IMR-90 (cell line): ENCODE measurements around the gene CDH2. TPM values are rescaled to one million over a fixed set of nuclear protein-coding genes. Genes with fewer than 3 reads are reported as not detected.

Experiments
- ATAC-seq: fragments of 200-7000 bp; cut with Tn5 transposase; 2 replicates; pipeline ENCODE4 v1.9.1; 2020; ENCODE audit warnings: low read depth, mild to moderate bottlenecking, moderate library complexity
- BruUV-seq: library from RNA; stranded (reverse); fragments of 400-500 nt; replicated peaks from 2 replicates; lab custom pipeline; 2021; lab: Mats Ljungman, UMichigan
- CTCF ChIA-PET: fragments of 300-600 bp; formaldehyde crosslinking; extraction: SDS; loops from one replicate; lab custom pipeline; 2021; ENCODE audit warnings: antibody characterized with exemption; lab: Yijun Ruan, JAX
- POLR2A ChIA-PET: fragments of 300-600 bp; sonication (Branson Sonifier 250); formaldehyde crosslinking; loops from one replicate; lab custom pipeline; 2022; ENCODE audit warnings: antibody characterized with exemption; ENCODE audit not compliant: unreplicated experiment; lab: Charles Lee
- DNase-seq: peaks from one replicate; pipeline ENCODE4 v3.0.0; 2013
- H2AFZ ChIP-seq: replicated peaks from 2 replicates; pipeline ENCODE3; 2013; ENCODE audit warnings: low read length, mild to moderate bottlenecking; ENCODE audit not compliant: poor library complexity
- H2AK5ac ChIP-seq: 2 replicates; pipeline ENCODE4 v1.6.1; 2013; ENCODE audit warnings: low read depth, low read length, inconsistent platforms
- H2AK9ac ChIP-seq: replicated peaks from 2 replicates; pipeline ENCODE3; 2013; ENCODE audit warnings: mild to moderate bottlenecking, low read depth, low read length, moderate library complexity; ENCODE audit not compliant: poor library complexity
- H2BK120ac ChIP-seq: 2 replicates; pipeline ENCODE4 v1.6.1; 2013; ENCODE audit warnings: low read depth, low read length, inconsistent platforms
- H2BK15ac ChIP-seq: 3 replicates; pipeline ENCODE4 v1.6.1; 2013; ENCODE audit warnings: low read depth, low read length, inconsistent platforms
- H2BK20ac ChIP-seq: 2 replicates; pipeline ENCODE4 v1.6.1; 2013; ENCODE audit warnings: low read depth, mild to moderate bottlenecking, inconsistent platforms, low read length, moderate library complexity
- H2BK5ac ChIP-seq: 2 replicates; pipeline ENCODE4 v1.6.1; 2013; ENCODE audit warnings: mild to moderate bottlenecking, low read depth, low read length, inconsistent platforms; ENCODE audit not compliant: poor library complexity, severe bottlenecking
- H3K14ac ChIP-seq: replicated peaks from 2 replicates; pipeline ENCODE4 v1.6.1; 2013; ENCODE audit warnings: low read depth, low read length, inconsistent platforms
- H3K18ac ChIP-seq: 2 replicates; pipeline ENCODE4 v1.6.1; 2013; ENCODE audit warnings: low read depth, low read length, control low read depth
- H3K23ac ChIP-seq: 2 replicates; pipeline ENCODE4 v1.6.1; 2013; ENCODE audit warnings: low read depth, low read length, inconsistent platforms
- H3K27ac ChIP-seq: 2 replicates; pipeline ENCODE4 v1.5.1; 2013; ENCODE audit warnings: mild to moderate bottlenecking, control low read depth, low read length; ENCODE audit not compliant: insufficient read depth
- H3K27me3 ChIP-seq: 2 replicates; pipeline ENCODE4 v1.6.1; 2013; ENCODE audit warnings: low read length; ENCODE audit not compliant: control insufficient read depth, insufficient read depth
- H3K36me3 ChIP-seq: 2 replicates; pipeline ENCODE4 v1.6.1; 2013; ENCODE audit warnings: low read length, mixed read lengths; ENCODE audit not compliant: control insufficient read depth, insufficient read depth
- H3K4ac ChIP-seq: 2 replicates; pipeline ENCODE4 v1.6.1; 2013; ENCODE audit warnings: low read depth, low read length, inconsistent platforms
- H3K4me1 ChIP-seq: 2 replicates; pipeline ENCODE4 v1.6.1; 2013; ENCODE audit warnings: low read length, mixed read lengths; ENCODE audit not compliant: control insufficient read depth, insufficient read depth
- H3K4me2 ChIP-seq: 2 replicates; pipeline ENCODE4 v1.6.1; 2013; ENCODE audit warnings: low read depth, mild to moderate bottlenecking, control low read depth, low read length, moderate library complexity
- H3K4me3 ChIP-seq: 2 replicates; pipeline ENCODE4 v1.5.1; 2013; ENCODE audit warnings: low read depth, mild to moderate bottlenecking, control low read depth, low read length, moderate library complexity; ENCODE audit not compliant: insufficient read depth
- H3K56ac ChIP-seq: 2 replicates; pipeline ENCODE4 v1.6.1; 2013; ENCODE audit warnings: low read length, inconsistent platforms; ENCODE audit not compliant: insufficient read depth; ENCODE audit errors: extremely low read depth
- H3K79me1 ChIP-seq, 2 experiments: 2 replicates each; pipeline ENCODE4 v1.6.1; 2013; ENCODE audit warnings: low read length in 2 of 2, inconsistent platforms in 1 of 2, low read depth in 1 of 2
- H3K9ac ChIP-seq: 2 replicates; pipeline ENCODE4 v1.6.1; 2013; ENCODE audit warnings: low read depth, low read length, control low read depth
- H3K9me1 ChIP-seq: 2 replicates; pipeline ENCODE4 v1.6.1; 2013; ENCODE audit warnings: low read length, inconsistent platforms; ENCODE audit not compliant: insufficient read depth
- H3K9me3 ChIP-seq: 2 replicates; pipeline ENCODE4 v1.6.1; 2013; ENCODE audit warnings: low read length; ENCODE audit not compliant: control insufficient read depth, insufficient read depth
- H4K20me1 ChIP-seq: 2 replicates; pipeline ENCODE4 v1.6.1; 2013; ENCODE audit warnings: low read length, inconsistent platforms; ENCODE audit not compliant: insufficient read depth
- H4K5ac ChIP-seq: 2 replicates; pipeline ENCODE4 v1.6.1; 2013; ENCODE audit warnings: mild to moderate bottlenecking, low read depth, low read length, control low read depth
- H4K8ac ChIP-seq, 2 experiments: 2 replicates each; pipeline ENCODE4 v1.6.1; 2013; ENCODE audit warnings: low read depth in 2 of 2, low read length in 2 of 2, control low read depth in 1 of 2, inconsistent platforms in 1 of 2
- H4K91ac ChIP-seq: 2 replicates; pipeline ENCODE4 v1.6.1; 2013; ENCODE audit warnings: low read depth, low read length, inconsistent platforms; ENCODE audit not compliant: insufficient read depth
- MAFK ChIP-seq: IDR thresholded peaks from 2 replicates; pipeline ENCODE4 v1.6.1; 2012; ENCODE audit warnings: low read depth, low read length, improper control_type of control experiment
- SMC3 ChIP-seq: fragments of 150-350 bp; IDR thresholded peaks from 2 replicates; pipeline ENCODE4 v1.6.1; 2016; ENCODE audit warnings: low read depth, mild to moderate bottlenecking, antibody characterized with exemption, low read length, moderate library complexity
- WGBS, 2 experiments: methylation state at CpG; one replicate each; pipeline versions ENCODE4 v1.1.5 to v1.1.7; 2013; ENCODE audit warnings: missing lambda C conversion rate in 2 of 2; ENCODE audit not compliant: insufficient read length in 1 of 2; ENCODE audit errors: extremely low coverage in 2 of 2; 5-methylcytosine and 5-hydroxymethylcytosine counted together
- dilution Hi-C: fragments of 300-500 bp; cut with HindIII; formaldehyde crosslinking; loops from one replicate; pipeline ENCODE4 v1.14.3; 2018; ENCODE audit warnings: low sequenced_read_pairs; ENCODE audit not compliant: unreplicated experiment
- in situ Hi-C: fragments of 300-500 bp; cut with MboI; formaldehyde crosslinking; loops from 3 replicates; pipeline ENCODE4 v1.14.3; 2019; ENCODE audit warnings: low sequenced_read_pairs, inconsistent platforms, mixed read lengths
- intact Hi-C: fragments of 100-400 bp; cut with micrococcal nuclease; formaldehyde crosslinking; loops from 2 replicates; pipeline ENCODE4 v1.10.0; 2022
- polyA plus RNA-seq, 3 experiments: library from polyadenylated mRNA; depleted of rRNA; stranded (reverse); fragments of >200 nt; gene quantifications; 2 replicates each; pipeline ENCODE4 v1.2.3, GENCODE V29; 2012; ENCODE audit warnings: low replicate concordance in 1 of 3
- total RNA-seq: library from RNA; depleted of rRNA; stranded (reverse); fragments of >200 nt; gene quantifications from 2 replicates; pipeline ENCODE4 v1.2.3, GENCODE V29; 2012

The CDH2 gene
- total and polyA plus RNA-seq, 2 of the 4 experiments (the other 2 are of a cell fraction), result 55.6 to 111 TPM

DNA sequence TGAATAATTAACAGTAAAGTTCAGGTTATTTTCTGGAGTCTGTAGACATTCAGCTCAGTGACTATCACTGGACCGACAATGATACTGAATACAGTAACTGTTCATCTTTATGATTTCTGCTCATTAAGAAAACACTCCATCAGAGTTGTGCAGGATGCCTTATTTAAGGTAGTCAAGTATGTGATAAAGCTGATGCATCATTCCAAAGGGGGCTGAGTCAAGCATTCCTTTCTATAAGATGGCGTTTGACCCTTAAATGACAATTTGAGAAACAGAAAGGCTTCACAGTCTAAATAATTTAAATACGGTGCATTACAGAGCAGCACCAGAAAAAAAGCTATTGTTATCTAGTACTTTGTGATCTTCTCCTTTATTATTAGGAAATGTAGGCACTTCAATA, 131.1 kb downstream of the CDH2 start:
- H2AK9ac ChIP-seq, result no peak overlapping the region
- H3K14ac ChIP-seq, result no peak overlapping the region
- no peak overlapping the region for H2BK20ac ChIP-seq
- no peaks in the 10 kb centered on the region for H4K20me1 ChIP-seq
- H2AFZ ChIP-seq, result no peak overlapping the region
- BruUV-seq, result no TSS peak
- H3K4me3 ChIP-seq, result peak overlapping the region; percentile 25; the same call in 1 of the 2 replicates
- no peak overlapping the region for H4K8ac ChIP-seq
- peak overlapping the region; percentile 6; the same call in 1 of the 2 replicates for H3K18ac ChIP-seq
- H2BK15ac ChIP-seq, result no peak overlapping the region
- WGBS, 2 experiments, result no CpG with 5 or more reads among the region's 3 CpGs
- H3K36me3 ChIP-seq, result no peaks in the 10 kb centered on the region; the same call in 1 of the 2 replicates
- no peak overlapping the region for H4K91ac ChIP-seq
- no peak overlapping the region for H3K56ac ChIP-seq
- no peak overlapping the region for H3K23ac ChIP-seq
- H2BK5ac ChIP-seq, result peak overlapping the region; percentile 12
- intact Hi-C loops, result no loop called here
- peaks cover 16 to 34% of the 10 kb centered on the region in 2 experiments for H3K79me1 ChIP-seq
- H3K4me1 ChIP-seq, result peaks cover 10% of the 10 kb centered on the region
- H3K4ac ChIP-seq, result no peak overlapping the region
- in situ Hi-C loops, result no loop called here
- H2AK5ac ChIP-seq, result no peak overlapping the region
- dilution Hi-C loops, result no loop called here
- H4K5ac ChIP-seq, result no peak overlapping the region
- no peaks in the 10 kb centered on the region for H3K9me3 ChIP-seq
- ChIA-PET CTCF (interaction anchor here (1.6 kb wide), 1 partner anchor 8 kb away, joined by 4 read pairs; no protein-coding TSS in a partner anchor), POLR2A (no interaction called here)
- ATAC-seq, result peak; percentile 72
- H3K27me3 ChIP-seq, result no peaks in the 10 kb centered on the region
- H3K27ac ChIP-seq, result peak overlapping the region; percentile 27; the same call in 1 of the 2 replicates
- DNase-seq, result peak; percentile 36
- peak overlapping the region; percentile 83 for H3K4me2 ChIP-seq
- H3K9ac ChIP-seq, result peak overlapping the region; percentile 40; the same call in 1 of the 2 replicates
- H3K9me1 ChIP-seq, result peaks cover 6% of the 10 kb centered on the region
- TF ChIP-seq SMC3, result no peak
- peak; percentile 32; the same call in 1 of the 2 replicates for TF ChIP-seq MAFK
- no peak overlapping the region; the same call in 1 of the 2 replicates for H2BK120ac ChIP-seq
